Body of pancreas (tissue), 4 donors: ENCODE measurements around the gene F2R.

Experiments
- CTCF ChIP-seq, 7 experiments: fragments of 450-650 bp in 4 of 7; fragments of 200-600 bp in 3 of 7; sonication (generic) in 3 of 7; IDR thresholded peaks; one replicate each; pipeline ENCODE4 v1.5.1; 2016 to 2019; ENCODE audit warnings: antibody characterized with exemption in 7 of 7
- POLR2A ChIP-seq, 3 donors: fragments of 450-650 bp; IDR thresholded peaks; one replicate each; pipeline ENCODE4 v1.6.1; 2016; ENCODE audit warnings: antibody characterized with exemption in 3 of 3, mild to moderate bottlenecking in 2 of 3

DNA sequence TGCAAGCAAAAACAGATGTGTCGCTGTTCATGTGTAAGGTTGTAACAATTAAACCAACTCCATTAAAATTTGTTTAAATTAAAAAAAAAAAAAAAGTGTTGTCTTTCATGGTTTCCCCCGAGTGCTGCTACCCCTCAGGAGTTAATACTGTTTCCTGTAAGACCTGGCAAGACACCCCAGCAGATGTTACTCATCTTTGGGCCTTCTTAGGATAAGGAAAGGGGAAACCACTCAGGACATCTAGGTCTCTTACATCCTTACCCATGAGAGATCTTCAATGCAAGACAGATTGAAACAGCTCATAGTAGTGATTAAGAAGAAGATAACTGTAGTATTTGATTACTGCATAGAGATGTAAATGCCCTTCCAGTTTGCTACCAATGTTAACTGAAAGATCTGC lies 33.5 kb upstream of the F2R start:
- TF ChIP-seq POLR2A (IDR thresholded peaks at IDR 0.05): no peak
- TF ChIP-seq CTCF (IDR thresholded peaks at IDR 0.05): no peak
